Measurements from ENCODE around the gene MRPS6. TPM values are rescaled to one million over a fixed set of nuclear protein-coding genes. Genes with fewer than 3 reads are reported as not detected.

MRPS6 gene
- total RNA-seq, 4 donors from 2014 or later = 19.5 to 44.0 (median 40.9) TPM

DNA sequence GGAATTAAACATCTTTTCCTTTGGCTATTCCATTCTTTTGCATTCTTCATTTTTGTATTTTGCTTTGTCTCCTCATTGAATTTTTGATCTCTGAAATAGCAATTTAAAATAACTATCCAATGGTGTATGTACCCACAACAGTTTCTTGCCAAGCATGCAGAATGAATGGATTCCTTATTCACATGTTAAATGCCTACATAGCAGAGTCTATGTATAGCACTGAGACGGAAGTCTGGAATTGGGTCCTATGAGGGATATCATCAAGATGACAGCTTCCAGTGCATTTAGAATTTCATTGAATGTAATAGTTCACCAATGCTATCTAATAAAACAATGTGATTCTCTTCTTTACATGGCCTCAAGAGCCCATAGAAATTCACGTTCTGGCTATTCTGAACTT is 97.5 kb downstream of the MRPS6 start:
- Histone ChIP-seq H3K4me1 (no peaks in the 10 kb centered on the region), H3K27me3 (no peaks in the 10 kb centered on the region), H3K27ac (replicated peaks in 1 of 4) (no peak overlapping the region), H3K4me3 (no peak overlapping the region), H3K36me3 (peaks cover 0 to 12% (median 6%) of the 10 kb centered on the region in 4 donors), H3K9me3 (peaks cover 4 to 52% (median 34%) of the 10 kb centered on the region in 4 donors)
- intact Hi-C loops (cut with DNase I) = no loop called here
- DNase-seq (ENCODE audit: extremely low spot score) = no peak
- TF ChIP-seq CTCF (IDR thresholded peaks at IDR 0.05) (no peak), POLR2AphosphoS5 (IDR thresholded peaks at IDR 0.05) (no peak), EP300 (IDR thresholded peaks at IDR 0.05) (no peak), POLR2A (IDR thresholded peaks at IDR 0.05; ENCODE audit: low read depth) (no peak)
- 95% methylated on average over 2 of the region's 2 CpGs for WGBS

- no peak overlapping the region for H3K4me3 ChIP-seq
- TF ChIP-seq POLR2AphosphoS5 (IDR thresholded peaks at IDR 0.05) (no peak), POLR2A (IDR thresholded peaks at IDR 0.05; ENCODE audit: low read depth) (no peak), EP300 (IDR thresholded peaks at IDR 0.05) (no peak), CTCF (IDR thresholded peaks at IDR 0.05) (no peak)
- H3K27ac ChIP-seq (replicated peaks in 1 of 4) = no peak overlapping the region
- H3K36me3 ChIP-seq = no peaks in the 10 kb centered on the region
- DNase-seq (ENCODE audit: extremely low spot score) = no peak
- H3K9me3 ChIP-seq = peaks cover 0 to 16% (median 3%) of the 10 kb centered on the region in 4 donors
- H3K4me1 ChIP-seq = no peaks in the 10 kb centered on the region
- intact Hi-C loops (cut with DNase I) = no loop called here
- no peaks in the 10 kb centered on the region for H3K27me3 ChIP-seq
Measured at GRCh38 chr21:34174470-34174869, 101.1 kb downstream of the MRPS6 start.

DNA sequence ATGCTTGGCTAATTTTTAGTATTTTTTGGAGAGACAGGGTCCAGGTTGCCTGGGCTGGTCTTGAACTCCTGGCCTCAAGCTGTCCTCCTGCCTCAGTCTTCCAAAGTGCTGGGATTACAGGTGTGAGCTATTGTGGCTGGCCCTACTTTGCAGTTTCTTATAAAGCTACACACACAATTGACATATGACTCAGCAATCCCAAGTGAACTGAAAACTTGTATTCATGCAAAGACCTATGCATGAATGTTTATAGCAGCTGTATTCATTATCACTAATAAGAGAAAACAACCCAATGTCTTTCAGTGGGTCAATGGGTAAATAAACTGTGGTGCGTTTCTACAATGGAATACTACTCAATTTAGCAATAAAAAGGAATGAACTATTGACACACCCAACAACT is 103.1 kb downstream of the MRPS6 start:
- Histone ChIP-seq H3K4me1 (no peaks in the 10 kb centered on the region), H3K27me3 (no peaks in the 10 kb centered on the region), H3K4me3 (no peak overlapping the region), H3K36me3 (no peaks in the 10 kb centered on the region), H3K9me3 (peaks cover 0 to 6% (median 0%) of the 10 kb centered on the region in 4 donors), H3K27ac (replicated peaks in 1 of 4) (no peak overlapping the region)
- intact Hi-C loops (cut with DNase I) = no loop called here
- no peak for DNase-seq (ENCODE audit: extremely low spot score)
- TF ChIP-seq CTCF (IDR thresholded peaks at IDR 0.05) (no peak), EP300 (IDR thresholded peaks at IDR 0.05) (no peak), POLR2AphosphoS5 (IDR thresholded peaks at IDR 0.05) (no peak), POLR2A (IDR thresholded peaks at IDR 0.05; ENCODE audit: low read depth) (no peak)
- WGBS = 83% methylated on average over 1 of the region's 1 CpG

- Histone ChIP-seq H3K27me3 (no peaks in the 10 kb centered on the region), H3K36me3 (no peaks in the 10 kb centered on the region), H3K4me3 (no peak overlapping the region), H3K9me3 (no peaks in the 10 kb centered on the region), H3K27ac (replicated peaks in 1 of 4) (no peak overlapping the region), H3K4me1 (no peaks in the 10 kb centered on the region)
- no peak for DNase-seq (ENCODE audit: extremely low spot score)
- intact Hi-C loops (cut with DNase I) = no loop called here
- WGBS = 91% methylated on average over 7 of the region's 7 CpGs
- no peak for TF ChIP-seq CTCF (IDR thresholded peaks at IDR 0.05)
- no peak for TF ChIP-seq POLR2A (IDR thresholded peaks at IDR 0.05; ENCODE audit: low read depth)
- no peak for TF ChIP-seq POLR2AphosphoS5 (IDR thresholded peaks at IDR 0.05)
- no peak for TF ChIP-seq EP300 (IDR thresholded peaks at IDR 0.05)
Measured at GRCh38 chr21:34177919-34178567, 104.7 kb downstream of the MRPS6 start.

Data from esophagus muscularis mucosa (tissue), 4 donors.